ENCODE measurements around the gene TXNRD1.

TXNRD1 gene

DNA sequence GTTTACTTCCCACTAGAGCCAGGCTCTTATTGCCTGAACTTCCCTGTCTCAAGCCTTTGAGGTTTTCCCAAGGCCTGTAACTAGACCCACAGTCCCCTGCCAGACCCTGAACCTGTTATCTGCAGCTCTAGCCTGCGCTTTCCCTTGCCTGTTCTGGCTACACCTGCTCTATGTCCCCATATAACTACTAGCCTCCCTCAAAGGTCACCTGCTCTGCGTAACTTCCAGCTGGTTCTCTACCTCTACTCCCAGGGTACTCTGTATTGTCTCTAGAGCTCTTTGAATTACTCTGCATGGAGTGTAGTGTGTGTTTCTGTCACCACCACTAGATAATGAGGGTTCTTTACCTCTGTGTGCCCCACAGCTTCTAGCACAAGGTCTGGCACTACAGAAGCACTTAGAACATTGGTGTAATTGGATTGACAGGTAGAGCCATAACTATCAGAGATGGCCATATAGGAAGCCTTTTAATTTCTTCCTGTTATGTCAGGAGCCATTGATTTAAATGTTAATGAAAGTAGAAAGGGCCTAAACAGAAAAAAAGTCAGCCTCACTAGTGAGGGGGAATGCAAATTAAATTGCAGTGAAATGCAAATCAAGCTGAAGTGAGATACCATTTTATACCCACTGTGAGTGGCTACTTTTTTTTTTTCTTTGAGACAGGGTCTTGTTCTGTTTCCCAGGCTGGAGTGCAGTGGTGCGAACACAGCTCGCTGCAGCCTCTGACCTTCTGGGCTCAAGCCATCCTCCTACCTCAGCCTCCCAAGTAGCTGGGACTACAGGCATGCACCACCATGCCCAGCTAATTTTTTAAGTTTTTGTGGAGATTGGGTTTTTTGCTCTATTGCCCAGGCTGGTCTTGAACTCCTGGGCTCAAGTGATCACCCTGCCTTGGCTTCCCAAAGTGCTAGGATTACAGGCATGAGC, 135.7 kb downstream of the TXNRD1 start:
- POLR2A ChIA-PET = no interaction called here
- no peak for TF ChIP-seq ZNF837 (tag by site-specific recombination; IDR thresholded peaks at IDR 0.05)
- TF ChIP-seq, protein P1, sequence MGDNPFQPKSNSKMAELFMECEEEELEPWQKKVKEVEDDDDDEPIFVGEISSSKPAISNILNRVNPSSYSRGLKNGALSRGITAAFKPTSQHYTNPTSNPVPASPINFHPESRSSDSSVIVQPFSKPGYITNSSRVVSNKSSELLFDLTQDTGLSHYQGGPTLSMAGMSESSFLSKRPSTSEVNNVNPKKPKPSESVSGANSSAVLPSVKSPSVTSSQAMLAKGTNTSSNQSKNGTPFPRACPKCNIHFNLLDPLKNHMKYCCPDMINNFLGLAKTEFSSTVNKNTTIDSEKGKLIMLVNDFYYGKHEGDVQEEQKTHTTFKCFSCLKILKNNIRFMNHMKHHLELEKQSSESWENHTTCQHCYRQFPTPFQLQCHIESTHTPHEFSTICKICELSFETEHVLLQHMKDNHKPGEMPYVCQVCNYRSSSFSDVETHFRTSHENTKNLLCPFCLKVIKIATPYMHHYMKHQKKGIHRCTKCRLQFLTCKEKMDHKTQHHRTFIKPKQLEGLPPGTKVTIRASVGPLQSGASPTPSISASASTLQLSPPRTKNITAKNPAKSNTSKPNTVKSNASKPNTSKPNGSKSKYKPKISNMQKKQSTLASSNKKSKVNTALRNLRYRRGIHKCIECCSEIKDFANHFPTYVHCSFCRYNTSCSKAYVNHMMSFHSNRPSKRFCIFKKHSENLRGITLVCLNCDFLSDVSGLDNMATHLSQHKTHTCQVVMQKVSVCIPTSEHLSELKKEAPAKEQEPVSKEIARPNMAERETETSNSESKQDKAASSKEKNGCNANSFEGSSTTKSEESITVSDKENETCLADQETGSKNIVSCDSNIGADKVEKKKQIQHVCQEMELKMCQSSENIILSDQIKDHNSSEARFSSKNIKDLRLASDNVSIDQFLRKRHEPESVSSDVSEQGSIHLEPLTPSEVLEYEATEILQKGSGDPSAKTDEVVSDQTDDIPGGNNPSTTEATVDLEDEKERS (tag by site-specific recombination; IDR thresholded peaks at IDR 0.05) = no peak
- TF ChIP-seq, protein P2, sequence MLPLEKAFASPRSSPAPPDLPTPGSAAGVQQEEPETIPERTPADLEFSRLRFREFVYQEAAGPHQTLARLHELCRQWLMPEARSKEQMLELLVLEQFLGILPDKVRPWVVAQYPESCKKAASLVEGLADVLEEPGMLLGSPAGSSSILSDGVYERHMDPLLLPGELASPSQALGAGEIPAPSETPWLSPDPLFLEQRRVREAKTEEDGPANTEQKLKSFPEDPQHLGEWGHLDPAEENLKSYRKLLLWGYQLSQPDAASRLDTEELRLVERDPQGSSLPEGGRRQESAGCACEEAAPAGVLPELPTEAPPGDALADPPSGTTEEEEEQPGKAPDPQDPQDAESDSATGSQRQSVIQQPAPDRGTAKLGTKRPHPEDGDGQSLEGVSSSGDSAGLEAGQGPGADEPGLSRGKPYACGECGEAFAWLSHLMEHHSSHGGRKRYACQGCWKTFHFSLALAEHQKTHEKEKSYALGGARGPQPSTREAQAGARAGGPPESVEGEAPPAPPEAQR (tag by site-specific recombination; IDR thresholded peaks at IDR 0.05) = no peak
- TF ChIP-seq, protein P3, sequence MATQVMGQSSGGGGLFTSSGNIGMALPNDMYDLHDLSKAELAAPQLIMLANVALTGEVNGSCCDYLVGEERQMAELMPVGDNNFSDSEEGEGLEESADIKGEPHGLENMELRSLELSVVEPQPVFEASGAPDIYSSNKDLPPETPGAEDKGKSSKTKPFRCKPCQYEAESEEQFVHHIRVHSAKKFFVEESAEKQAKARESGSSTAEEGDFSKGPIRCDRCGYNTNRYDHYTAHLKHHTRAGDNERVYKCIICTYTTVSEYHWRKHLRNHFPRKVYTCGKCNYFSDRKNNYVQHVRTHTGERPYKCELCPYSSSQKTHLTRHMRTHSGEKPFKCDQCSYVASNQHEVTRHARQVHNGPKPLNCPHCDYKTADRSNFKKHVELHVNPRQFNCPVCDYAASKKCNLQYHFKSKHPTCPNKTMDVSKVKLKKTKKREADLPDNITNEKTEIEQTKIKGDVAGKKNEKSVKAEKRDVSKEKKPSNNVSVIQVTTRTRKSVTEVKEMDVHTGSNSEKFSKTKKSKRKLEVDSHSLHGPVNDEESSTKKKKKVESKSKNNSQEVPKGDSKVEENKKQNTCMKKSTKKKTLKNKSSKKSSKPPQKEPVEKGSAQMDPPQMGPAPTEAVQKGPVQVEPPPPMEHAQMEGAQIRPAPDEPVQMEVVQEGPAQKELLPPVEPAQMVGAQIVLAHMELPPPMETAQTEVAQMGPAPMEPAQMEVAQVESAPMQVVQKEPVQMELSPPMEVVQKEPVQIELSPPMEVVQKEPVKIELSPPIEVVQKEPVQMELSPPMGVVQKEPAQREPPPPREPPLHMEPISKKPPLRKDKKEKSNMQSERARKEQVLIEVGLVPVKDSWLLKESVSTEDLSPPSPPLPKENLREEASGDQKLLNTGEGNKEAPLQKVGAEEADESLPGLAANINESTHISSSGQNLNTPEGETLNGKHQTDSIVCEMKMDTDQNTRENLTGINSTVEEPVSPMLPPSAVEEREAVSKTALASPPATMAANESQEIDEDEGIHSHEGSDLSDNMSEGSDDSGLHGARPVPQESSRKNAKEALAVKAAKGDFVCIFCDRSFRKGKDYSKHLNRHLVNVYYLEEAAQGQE (tag by site-specific recombination; IDR thresholded peaks at IDR 0.05) = no peak
- no peak for TF ChIP-seq ZNF394 (tag by site-specific recombination; IDR thresholded peaks at IDR 0.05; ENCODE audit: borderline replicate concordance)
- no peaks in the 10 kb centered on the region for H3K9me3 ChIP-seq (ENCODE audit: control insufficient read depth, insufficient read depth, low read depth, low read length)
- H3K4me1 ChIP-seq (ENCODE audit: control insufficient read depth, insufficient read depth, low read length) = no peaks in the 10 kb centered on the region
- H3K36me3 ChIP-seq (ENCODE audit: control insufficient read depth in 2 of 2, insufficient read depth in 1 of 2, low read length in 2 of 2) = peaks cover 9 to 69% of the 10 kb centered on the region in 2 experiments; a peak in 2 of 3 replicates
- CTCF ChIA-PET = no interaction called here
- no peak overlapping the region for H3K27ac ChIP-seq (ENCODE audit: extremely low read depth, low read depth, low read length)
- no peak overlapping the region for H3K4me3 ChIP-seq (ENCODE audit: low read depth, low read length)

DNA sequence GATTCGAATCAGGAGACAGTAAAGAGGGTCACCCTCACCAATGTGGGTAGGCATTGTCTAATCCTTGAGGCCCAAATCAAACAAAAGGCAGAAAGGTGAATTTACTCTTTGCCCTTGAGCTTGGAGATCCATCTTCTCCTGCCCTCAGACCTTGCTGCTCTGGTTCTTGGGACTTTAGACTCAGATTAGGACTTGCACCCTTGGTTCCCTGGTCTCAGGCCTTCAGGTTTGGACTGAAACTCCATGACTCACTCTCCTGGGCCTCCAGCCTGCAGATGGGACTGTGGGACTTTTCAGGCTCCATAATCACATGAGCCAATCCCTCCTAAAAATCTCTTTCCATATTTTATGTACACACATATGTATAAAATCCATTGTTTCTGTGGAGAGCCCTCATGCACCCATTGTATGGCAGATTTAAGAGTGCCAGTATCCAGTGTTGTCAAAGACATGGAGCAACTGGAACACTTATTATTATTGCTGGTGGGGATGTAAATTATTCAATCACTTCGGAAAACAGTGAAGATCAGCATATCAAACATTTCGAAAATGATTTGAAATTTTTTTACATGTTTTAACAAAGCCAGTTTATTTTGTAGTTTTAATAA, 136.6 kb downstream of the TXNRD1 start:
- Histone ChIP-seq H3K36me3 (ENCODE audit: control insufficient read depth in 2 of 2, insufficient read depth in 1 of 2, low read length in 2 of 2) (peaks cover 4 to 67% of the 10 kb centered on the region in 2 experiments; a peak in 2 of 3 replicates), H3K9me3 (ENCODE audit: control insufficient read depth, insufficient read depth, low read depth, low read length) (no peaks in the 10 kb centered on the region), H3K27ac (ENCODE audit: extremely low read depth, low read depth, low read length) (no peak overlapping the region), H3K4me3 (ENCODE audit: low read depth, low read length) (no peak overlapping the region), H3K4me1 (ENCODE audit: control insufficient read depth, insufficient read depth, low read length) (no peaks in the 10 kb centered on the region)
- CTCF ChIA-PET = no interaction called here
- TF ChIP-seq, protein P4, sequence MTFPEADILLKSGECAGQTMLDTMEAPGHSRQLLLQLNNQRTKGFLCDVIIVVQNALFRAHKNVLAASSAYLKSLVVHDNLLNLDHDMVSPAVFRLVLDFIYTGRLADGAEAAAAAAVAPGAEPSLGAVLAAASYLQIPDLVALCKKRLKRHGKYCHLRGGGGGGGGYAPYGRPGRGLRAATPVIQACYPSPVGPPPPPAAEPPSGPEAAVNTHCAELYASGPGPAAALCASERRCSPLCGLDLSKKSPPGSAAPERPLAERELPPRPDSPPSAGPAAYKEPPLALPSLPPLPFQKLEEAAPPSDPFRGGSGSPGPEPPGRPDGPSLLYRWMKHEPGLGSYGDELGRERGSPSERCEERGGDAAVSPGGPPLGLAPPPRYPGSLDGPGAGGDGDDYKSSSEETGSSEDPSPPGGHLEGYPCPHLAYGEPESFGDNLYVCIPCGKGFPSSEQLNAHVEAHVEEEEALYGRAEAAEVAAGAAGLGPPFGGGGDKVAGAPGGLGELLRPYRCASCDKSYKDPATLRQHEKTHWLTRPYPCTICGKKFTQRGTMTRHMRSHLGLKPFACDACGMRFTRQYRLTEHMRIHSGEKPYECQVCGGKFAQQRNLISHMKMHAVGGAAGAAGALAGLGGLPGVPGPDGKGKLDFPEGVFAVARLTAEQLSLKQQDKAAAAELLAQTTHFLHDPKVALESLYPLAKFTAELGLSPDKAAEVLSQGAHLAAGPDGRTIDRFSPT (tag by site-specific recombination; IDR thresholded peaks at IDR 0.05) = no peak
- POLR2A ChIA-PET = no interaction called here
